GM19193 (cell line): Measurements from ENCODE around the gene NUMBL.

Experiments used
- POLR2A ChIP-seq: IDR thresholded peaks from 4 replicates; pipeline ENCODE4 v1.6.1; 2011; ENCODE audit not compliant: insufficient read depth, insufficient read length; ENCODE audit errors: extremely low read depth

Gene NUMBL

DNA sequence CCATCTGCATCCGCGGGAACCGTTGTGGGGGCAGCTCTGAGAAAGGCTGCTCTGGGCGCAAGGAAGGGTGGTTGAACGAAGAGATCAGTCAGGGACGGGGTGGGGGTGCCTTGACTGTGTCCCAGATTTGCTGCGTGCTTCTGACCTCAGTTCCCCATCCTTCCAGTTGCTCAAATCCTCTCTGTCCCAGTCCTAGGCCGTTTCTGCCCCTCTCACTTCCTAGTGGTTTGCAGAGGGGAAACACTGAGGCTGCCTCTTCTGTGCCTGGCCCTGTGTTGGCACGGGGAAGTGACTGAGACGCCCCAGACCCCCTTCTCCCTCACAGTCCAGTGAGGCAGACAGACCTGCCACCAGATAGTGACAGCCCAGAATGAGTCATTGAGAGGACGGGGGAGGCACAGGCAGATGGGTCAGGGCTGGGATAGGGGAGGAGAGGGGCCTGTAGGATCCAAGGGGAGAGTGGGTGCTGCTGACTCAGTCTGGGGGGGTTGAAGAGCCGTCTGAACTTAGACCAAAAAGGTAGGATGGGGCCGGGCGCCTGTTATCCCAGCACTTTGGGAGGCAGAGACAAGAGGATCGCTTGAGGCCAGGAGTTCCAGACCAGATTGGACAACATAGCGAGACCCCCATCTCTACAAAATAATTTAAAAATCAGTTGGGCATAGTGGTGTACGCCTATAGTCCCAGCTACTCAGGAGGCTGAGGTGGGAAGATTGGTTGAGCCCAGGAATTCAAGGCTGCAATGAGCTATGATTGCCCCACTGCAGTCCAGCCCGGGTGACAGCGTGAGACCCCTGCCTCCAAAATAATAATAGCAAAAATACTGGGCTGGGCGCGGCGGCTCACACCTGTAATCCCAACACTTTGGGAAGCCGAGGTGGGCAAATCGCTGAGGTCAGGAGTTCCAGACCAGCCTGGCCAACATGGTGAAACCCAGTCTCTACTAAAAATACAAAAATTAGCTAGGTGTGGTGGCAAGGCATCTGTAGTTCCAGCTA lies 26.5 kb downstream of the NUMBL start:
- TF ChIP-seq POLR2A: no peak

DNA sequence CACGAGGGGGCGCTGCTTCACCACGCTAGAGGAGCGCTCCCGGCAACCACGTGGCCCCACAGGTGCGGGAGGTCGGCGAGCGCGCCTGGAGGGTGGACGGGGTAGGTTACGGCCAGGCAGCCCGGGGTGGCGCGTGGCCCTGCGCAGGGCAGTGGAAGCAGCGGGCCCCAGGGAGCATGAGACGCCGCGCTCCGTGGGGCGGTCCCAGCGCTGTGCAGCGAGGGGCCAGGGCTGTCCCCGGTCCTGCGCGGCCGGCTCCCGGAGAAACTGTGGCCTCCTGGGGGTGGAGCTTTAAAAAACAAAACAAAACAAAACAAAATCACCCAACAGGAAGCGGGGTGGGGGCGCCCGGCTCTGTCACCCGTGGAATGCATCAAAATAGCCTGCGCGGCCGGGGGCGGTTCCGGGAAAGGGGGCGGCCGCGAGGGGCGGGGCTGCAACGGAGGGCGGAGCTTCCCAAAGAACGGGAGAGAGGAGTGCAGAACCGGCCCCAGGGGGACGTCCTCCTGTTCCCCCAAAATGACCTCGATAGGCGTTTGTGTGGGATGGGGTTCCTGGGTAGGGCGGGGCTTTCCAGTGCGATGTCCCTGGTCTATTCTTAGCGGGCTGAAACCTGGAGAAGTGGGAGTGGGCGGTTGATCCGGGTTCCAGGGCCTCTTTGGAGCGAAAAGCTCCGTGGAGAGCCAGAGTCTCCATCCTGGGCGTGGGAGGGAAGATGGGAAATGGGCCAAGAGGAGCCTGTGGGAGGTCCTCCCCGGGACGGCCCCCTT lies 27.3 kb downstream of the NUMBL start:
- peak; percentile 32 for TF ChIP-seq POLR2A

DNA sequence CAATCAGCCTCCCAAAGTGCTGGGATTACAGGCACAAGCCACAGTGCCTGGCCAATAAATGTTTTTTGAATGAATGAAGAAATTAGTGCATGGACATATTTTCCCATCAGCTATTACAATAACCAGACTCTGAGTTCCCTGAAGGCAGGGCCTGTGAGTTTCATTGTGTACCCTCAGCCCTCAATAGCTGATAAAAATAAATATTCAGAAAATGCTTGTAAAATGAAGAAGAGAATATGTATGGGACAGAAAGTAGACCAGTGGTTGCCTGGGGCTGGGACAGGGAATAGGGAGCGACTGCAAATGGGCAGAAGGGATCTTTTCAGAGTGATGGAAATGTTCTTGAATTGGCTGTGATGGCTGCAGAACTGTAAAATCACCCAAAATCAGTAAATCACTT lies 28.8 kb downstream of the NUMBL start:
- TF ChIP-seq POLR2A: no peak

DNA sequence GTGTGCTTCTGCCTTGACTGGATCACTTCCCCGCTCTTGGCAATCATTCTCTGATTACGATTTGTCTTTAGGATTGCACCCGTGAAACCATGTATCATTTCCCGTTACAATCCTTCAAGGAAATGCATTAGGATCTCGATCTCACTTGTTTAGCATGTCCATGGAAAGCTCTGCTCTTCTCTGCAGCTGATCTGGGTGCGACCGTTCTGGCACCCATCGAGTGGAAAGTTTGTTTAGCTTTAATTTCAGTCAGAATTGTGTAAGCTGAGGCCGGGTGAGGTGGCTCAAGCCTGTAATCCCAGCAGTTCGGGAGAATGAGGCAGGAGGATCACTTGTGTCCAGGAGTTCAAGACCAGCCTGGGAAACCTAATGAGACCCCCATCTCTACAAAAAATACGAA lies 30.9 kb downstream of the NUMBL start:
- no peak for TF ChIP-seq POLR2A

DNA sequence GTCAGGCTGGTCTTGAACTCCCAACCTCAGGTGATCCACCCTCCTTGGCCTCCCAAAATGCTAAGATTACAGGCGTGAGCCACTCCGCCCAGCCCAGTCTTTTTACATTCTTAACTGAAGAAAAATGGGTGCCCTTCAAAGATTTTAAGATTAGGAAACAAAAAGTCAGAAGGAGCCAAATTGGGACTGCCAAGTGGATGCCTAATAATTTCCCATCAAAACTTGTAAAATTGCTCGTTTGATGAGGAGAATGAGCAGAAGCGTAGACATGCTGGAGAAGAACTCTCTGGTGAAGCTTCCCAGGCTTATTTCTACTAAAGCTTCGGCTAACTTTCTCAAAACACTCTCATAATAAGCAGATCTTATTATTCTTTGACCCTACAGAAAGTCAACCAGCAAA lies 31.3 kb downstream of the NUMBL start:
- no peak for TF ChIP-seq POLR2A

DNA sequence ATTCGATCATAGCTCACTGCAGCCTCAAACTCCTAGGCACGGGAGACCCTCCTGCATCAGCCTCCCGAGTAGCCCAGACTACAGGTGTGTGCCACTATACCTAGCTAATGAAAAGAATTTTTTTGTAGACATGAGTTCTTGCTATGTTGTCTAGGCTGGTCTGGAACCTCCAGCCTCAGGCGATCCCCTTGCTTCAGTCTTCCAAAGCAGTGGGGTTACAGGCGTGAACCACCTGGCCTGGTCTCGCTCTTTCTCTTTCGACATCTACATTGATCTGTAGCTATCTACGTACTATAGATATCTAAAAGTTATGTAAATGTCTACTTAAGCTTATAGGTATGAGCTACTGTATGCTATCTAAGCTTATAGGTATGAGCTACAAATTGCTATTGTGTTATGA lies 32.4 kb downstream of the NUMBL start:
- no peak for TF ChIP-seq POLR2A

DNA sequence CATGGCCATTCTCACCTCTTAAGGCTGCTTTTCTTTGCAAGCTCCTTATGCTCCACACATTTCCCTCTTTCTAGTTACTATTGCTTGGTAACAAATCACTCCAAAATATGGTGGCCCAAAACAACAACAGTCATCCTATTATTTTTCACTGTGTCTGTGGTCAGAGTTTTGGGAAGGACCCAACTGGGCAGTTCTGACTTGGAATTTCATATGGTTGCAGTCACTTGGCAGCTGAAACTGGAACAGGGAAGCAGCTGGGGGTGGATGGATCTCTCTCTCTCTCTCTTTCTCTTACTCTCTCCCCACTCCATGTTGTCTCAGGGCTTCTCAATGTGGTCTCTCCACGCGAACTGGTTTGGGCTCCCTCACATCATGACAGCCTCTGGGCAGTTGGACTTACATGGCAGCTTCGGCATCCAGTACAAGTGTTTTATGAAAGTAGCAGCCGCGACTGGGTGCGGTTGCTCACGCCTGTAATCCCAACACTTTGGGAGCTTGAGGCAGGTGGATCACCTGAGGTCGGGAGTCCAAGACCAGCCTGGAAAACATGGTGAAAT lies 39.6 kb downstream of the NUMBL start:
- TF ChIP-seq POLR2A: no peak

DNA sequence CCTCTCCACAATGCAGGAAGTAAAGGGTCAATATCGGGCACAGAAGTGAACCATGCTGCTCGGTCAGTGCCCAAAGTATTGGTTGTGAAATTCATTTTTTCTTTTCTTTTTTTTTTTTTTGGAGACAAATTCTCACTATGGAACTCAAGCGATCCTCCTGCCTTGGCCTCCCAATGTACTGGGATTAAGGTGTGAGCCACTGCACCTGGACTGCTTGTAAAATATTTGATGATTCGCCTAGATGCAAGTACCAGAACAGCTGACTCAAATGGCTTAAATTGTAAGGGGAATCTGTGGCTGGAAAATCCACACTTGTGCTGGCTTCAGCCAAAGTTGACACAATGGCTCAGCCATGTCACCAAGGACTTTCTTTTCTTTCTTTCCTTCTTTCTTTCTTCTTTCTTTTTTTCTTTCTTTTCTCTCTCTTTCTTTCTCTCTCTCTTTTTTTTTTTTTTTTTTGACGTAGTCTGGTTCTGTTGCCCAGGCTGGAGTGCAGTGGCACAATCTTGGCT lies 43.7 kb downstream of the NUMBL start:
- no peak for TF ChIP-seq POLR2A

DNA sequence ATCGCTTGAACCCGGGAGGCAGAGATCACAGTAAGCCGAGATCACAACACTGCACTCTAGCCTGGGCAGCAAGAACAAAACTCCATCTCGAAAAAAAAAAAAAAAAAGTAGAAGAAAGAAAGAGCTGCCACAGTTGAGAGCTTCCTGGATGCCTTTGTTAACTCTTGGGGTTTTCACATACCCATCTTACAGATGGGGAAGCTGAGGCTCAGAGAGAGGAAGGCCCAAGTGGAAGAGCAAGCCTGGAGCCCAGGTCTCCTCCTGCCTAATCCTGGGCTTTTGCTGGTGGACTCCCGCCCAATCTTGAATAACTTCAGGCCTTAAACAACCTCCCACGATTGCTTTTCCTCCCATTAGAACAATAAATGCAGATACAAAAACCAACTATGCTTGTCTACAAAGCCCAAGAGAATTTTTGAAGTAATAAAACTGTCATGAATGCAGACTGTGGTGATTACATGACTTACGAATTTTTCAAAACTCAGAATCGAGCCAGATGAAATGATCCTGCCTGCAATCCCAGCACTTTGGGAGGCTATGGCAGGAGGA lies 47.6 kb downstream of the NUMBL start:
- no peak for TF ChIP-seq POLR2A

DNA sequence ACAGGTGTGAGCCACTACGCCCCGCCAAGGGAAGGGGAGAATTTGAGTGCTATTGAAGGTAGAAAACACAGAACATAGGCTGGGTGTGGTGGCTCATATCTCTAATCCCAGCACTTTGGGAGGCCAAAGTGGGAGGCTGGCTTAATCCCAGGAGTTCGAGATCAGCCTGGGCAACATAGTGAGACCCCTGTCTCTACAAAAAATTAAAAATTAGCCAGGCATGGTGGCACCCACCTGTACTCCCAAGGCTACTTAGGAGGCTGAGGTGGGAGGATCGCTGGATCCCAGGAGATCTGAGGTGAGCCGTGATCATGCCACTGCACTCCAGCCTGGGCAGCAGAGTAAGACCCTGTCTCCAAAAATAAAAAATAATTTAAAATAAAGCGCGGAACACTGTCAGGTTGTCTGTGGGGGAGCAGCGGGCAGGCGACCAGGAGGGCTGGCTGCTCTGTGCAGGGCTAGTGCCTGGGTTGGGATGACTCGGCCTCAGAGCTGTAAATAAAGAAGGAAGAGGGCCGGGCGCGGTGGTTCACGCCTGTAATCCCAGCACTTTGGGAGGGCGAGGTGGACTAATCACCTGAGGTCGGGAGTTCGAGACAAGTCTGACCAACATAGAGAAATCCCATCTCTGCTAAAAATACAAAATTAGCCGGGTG lies 48.3 kb downstream of the NUMBL start:
- TF ChIP-seq POLR2A: no peak

DNA sequence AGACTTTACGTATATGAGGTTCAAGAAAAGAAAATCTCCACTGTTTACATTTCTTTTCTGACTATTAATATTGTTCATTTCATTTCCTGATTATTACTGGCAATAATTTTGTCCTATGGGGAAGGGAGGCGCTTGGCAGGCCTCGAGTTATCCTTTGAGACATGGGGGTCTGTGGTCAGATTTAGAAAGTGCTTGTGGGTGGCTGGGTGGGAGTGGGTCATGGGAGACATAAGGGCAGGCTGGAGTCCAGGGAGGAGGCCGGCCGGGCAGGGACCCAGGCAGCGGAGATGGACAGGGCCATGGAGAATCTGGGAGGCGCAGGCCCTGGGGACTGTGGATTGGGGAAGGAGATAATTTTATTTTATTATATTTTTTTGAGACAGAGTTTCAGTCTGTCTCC lies 49.2 kb downstream of the NUMBL start:
- TF ChIP-seq POLR2A: no peak

DNA sequence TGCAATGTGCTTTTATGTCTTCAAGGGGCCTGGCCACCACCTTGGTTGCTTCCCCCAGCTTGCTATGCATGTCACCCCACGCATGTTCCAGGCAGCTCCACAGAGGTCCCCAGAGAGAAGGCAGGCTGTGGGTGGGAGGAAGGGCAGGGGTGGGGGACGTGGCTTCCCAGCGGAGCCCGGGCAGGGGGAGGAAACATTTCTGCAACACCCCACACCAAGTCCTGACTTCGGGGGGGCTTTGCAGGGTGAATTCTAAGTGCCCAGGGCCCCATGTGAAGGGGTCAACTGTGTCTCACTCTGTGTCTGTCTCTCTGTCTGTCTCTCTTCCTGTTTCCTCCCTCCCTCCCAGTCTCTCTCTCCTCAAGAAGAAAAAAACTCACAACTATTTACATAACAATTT lies 49.7 kb downstream of the NUMBL start:
- TF ChIP-seq POLR2A: no peak

DNA sequence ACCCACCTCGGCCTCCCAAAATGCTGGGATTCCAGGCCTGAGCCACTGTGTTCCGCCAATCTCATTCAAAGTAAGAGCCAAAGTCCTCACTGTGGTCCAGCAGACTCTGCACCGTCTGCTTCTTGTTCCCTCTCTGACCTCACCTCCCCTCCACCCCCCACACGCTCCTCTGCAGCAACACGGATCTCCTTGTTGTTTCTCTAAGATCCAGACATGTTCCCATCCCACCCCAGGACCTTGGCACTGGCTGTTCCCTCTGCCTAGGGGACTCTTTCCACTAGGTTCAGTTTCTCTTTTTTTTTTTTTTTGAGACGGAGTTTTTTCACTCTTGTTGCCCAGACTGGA lies 50.8 kb downstream of the NUMBL start:
- no peak for TF ChIP-seq POLR2A

DNA sequence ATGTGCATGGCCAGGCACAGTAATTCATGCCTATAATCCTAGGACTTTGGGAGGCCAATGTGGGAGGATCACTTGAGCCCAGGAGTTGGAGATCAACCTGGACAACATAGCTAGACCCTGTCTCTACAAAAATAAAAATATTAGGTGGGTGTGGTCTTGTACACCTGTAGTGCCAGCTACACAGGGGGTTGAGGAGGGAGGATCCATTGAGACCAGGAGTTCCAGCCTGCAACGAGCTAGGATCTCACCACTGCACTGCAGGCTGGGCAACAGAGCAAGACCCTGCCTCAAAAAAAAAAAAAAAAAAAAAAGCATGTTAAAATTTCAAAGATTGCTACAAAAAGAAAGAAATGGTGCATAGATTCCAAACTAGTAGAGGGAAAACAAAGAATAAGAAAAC lies 52.1 kb downstream of the NUMBL start:
- no peak for TF ChIP-seq POLR2A

DNA sequence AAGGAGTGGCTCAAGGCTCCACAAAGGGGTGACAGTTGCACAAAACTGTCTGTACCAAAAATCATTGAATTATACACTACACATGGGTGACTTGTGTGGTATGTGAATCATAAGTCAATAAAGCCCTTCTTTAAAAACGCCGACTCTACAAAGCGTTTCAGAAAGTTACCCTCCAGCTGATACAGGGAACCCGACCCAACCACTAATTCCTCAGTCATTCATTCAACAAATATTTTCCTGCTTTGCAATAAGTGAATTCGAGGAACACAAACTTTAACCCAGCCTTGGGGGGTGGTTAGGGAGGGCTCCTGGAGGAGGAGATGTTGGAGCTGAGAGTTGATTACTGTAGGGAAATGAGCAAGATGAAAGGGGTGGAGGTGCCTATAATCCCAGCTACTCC lies 57.2 kb downstream of the NUMBL start:
- no peak for TF ChIP-seq POLR2A
